MCF 10A (cell line): ENCODE data around the gene MED12L. TPM values are rescaled to one million over a fixed set of nuclear protein-coding genes. Genes with fewer than 3 reads are reported as not detected.

ENCODE experiments used
- BruUV-seq: library from RNA; stranded (reverse); fragments of 400-500 nt; replicated peaks from 2 replicates; lab custom pipeline; 2021; lab: Mats Ljungman, UMichigan
- CTCF ChIA-PET: fragments of 300-600 bp; sonication (Branson Sonifier 250); formaldehyde crosslinking; extraction: SDS; loops from one replicate; lab custom pipeline; 2021; ENCODE audit warnings: antibody characterized with exemption, inconsistent platforms; lab: Yijun Ruan, JAX
- POLR2A ChIA-PET: fragments of 300-600, 350-650 bp; sonication (Branson Sonifier 250); formaldehyde crosslinking; extraction: SDS; loops from one replicate; lab custom pipeline; 2020; ENCODE audit warnings: antibody characterized with exemption, inconsistent platforms; lab: Yijun Ruan, JAX
- DNase-seq: peaks from one replicate; pipeline ENCODE4 v3.0.0-alpha.2; 2018; ENCODE audit not compliant: unreplicated experiment
- H3K27ac Mint-ChIP-seq: one replicate; pipeline ENCODE4 v1.8.0; 2022; ENCODE audit warnings: mild to moderate bottlenecking, low read depth, mixed read lengths; ENCODE audit not compliant: unreplicated experiment
- H3K27me3 Mint-ChIP-seq: one replicate; pipeline ENCODE4 v1.8.0; 2022; ENCODE audit warnings: mixed read lengths; ENCODE audit not compliant: insufficient read depth, unreplicated experiment
- H3K36me3 Mint-ChIP-seq: one replicate; pipeline ENCODE4 v1.8.0; 2022; ENCODE audit warnings: mild to moderate bottlenecking, moderate library complexity, mixed read lengths; ENCODE audit not compliant: insufficient read depth, unreplicated experiment
- H3K4me1 Mint-ChIP-seq: one replicate; pipeline ENCODE4 v1.8.0; 2022; ENCODE audit warnings: mixed read lengths; ENCODE audit not compliant: insufficient read depth, unreplicated experiment
- H3K4me3 Mint-ChIP-seq: one replicate; pipeline ENCODE4 v1.8.0; 2022; ENCODE audit warnings: mild to moderate bottlenecking, moderate library complexity, mixed read lengths; ENCODE audit not compliant: unreplicated experiment
- H3K9me3 Mint-ChIP-seq: one replicate; pipeline ENCODE4 v1.8.0; 2022; ENCODE audit warnings: mixed read lengths; ENCODE audit not compliant: unreplicated experiment
- CTCF ChIP-seq: fragments of 200-600 bp; IDR thresholded peaks from one replicate; pipeline ENCODE4 v1.8.0; 2022; ENCODE audit warnings: antibody characterized with exemption, mild to moderate bottlenecking; ENCODE audit not compliant: unreplicated experiment
- intact Hi-C: fragments of 100-400 bp; cut with micrococcal nuclease; formaldehyde crosslinking; loops from 2 replicates; pipeline ENCODE4 v1.14.1; 2022
- total RNA-seq: library from RNA; stranded (reverse); gene quantifications from 2 replicates; pipeline ENCODE4 v1.2.3, GENCODE V29; 2022

MED12L gene
- total RNA-seq, 1 experiment from 2014 or later: 0.47 TPM

- no peaks in the 10 kb centered on the region for H3K36me3 Mint-ChIP-seq
- POLR2A ChIA-PET: no interaction called here
- TF ChIP-seq CTCF: no peak
- H3K27me3 Mint-ChIP-seq: no peaks in the 10 kb centered on the region
- no TSS peak for BruUV-seq
- peaks cover 7% of the 10 kb centered on the region for H3K9me3 Mint-ChIP-seq
- no peak overlapping the region for H3K4me3 Mint-ChIP-seq
- intact Hi-C loops: no loop called here
- H3K27ac Mint-ChIP-seq: no peak overlapping the region
- no peaks in the 10 kb centered on the region for H3K4me1 Mint-ChIP-seq
- CTCF ChIA-PET: interaction anchor here (0.6 to 6.6 kb wide), 3 partner anchors 10 to 362 kb away, joined by 3 to 44 read pairs (median 5); no protein-coding TSS in a partner anchor
- DNase-seq: no peak
Measured at GRCh38 chr3:151477591-151478334, 392.3 kb downstream of the MED12L start.

GRCh38 chr3:151478335-151478697, 392.9 kb downstream of the MED12L start:
- TF ChIP-seq CTCF: no peak
- intact Hi-C loops: no loop called here
- BruUV-seq: no TSS peak
- Mint-ChIP-seq H3K27me3 (no peaks in the 10 kb centered on the region), H3K4me1 (no peaks in the 10 kb centered on the region), H3K36me3 (no peaks in the 10 kb centered on the region), H3K4me3 (no peak overlapping the region), H3K9me3 (peaks cover 7% of the 10 kb centered on the region), H3K27ac (no peak overlapping the region)
- CTCF ChIA-PET: interaction anchor here (0.5 to 6.6 kb wide), 3 partner anchors 11 to 322 kb away, joined by 5 to 44 read pairs (median 5); no protein-coding TSS in a partner anchor
- POLR2A ChIA-PET: no interaction called here
- no peak for DNase-seq

GRCh38 chr3:151479452-151479851, 394.0 kb downstream of the MED12L start:
- H3K36me3 Mint-ChIP-seq: no peaks in the 10 kb centered on the region
- no peaks in the 10 kb centered on the region for H3K4me1 Mint-ChIP-seq
- no peak for TF ChIP-seq CTCF
- no peak for DNase-seq
- intact Hi-C loops: no loop called here
- ChIA-PET POLR2A (no interaction called here), CTCF (interaction anchor here (0.6 to 6.6 kb wide), 2 partner anchors 12 to 313 kb away, joined by 3 to 44 read pairs; no protein-coding TSS in a partner anchor)
- no TSS peak for BruUV-seq
- no peaks in the 10 kb centered on the region for H3K27me3 Mint-ChIP-seq
- no peak overlapping the region for H3K4me3 Mint-ChIP-seq
- no peak overlapping the region for H3K27ac Mint-ChIP-seq
- peaks cover 7% of the 10 kb centered on the region for H3K9me3 Mint-ChIP-seq

- POLR2A ChIA-PET: interaction anchor here (1.4 kb wide), 1 partner anchor 21 kb away, joined by 4 read pairs; no protein-coding TSS in a partner anchor
- DNase-seq: no peak
- no peak for TF ChIP-seq CTCF
Measured at GRCh38 chr3:151480492-151480891, 395.0 kb downstream of the MED12L start.

More at GRCh38 chr3:151480492-151480891, 395.0 kb downstream of the MED12L start:
- Mint-ChIP-seq H3K4me1 (no peaks in the 10 kb centered on the region), H3K36me3 (no peaks in the 10 kb centered on the region), H3K27ac (no peak overlapping the region), H3K27me3 (no peaks in the 10 kb centered on the region), H3K4me3 (no peak overlapping the region), H3K9me3 (peaks cover 7% of the 10 kb centered on the region)
- intact Hi-C loops: no loop called here
- no TSS peak for BruUV-seq
- CTCF ChIA-PET: interaction anchor here (0.5 to 6.6 kb wide), 3 partner anchors 13 to 202 kb away, joined by 3 to 44 read pairs (median 3); no protein-coding TSS in a partner anchor
